IMR-90 (cell line): ENCODE measurements around the gene SIX2. TPM values are rescaled to one million over a fixed set of nuclear protein-coding genes. Genes with fewer than 3 reads are reported as not detected.

ENCODE experiments used
- ATAC-seq: fragments of 200-7000 bp; cut with Tn5 transposase; 2 replicates; pipeline ENCODE4 v1.9.1; 2020; ENCODE audit warnings: low read depth, mild to moderate bottlenecking, moderate library complexity
- BruUV-seq: library from RNA; stranded (reverse); fragments of 400-500 nt; replicated peaks from 2 replicates; lab custom pipeline; 2021; lab: Mats Ljungman, UMichigan
- CTCF ChIA-PET: fragments of 300-600 bp; formaldehyde crosslinking; extraction: SDS; loops from one replicate; lab custom pipeline; 2021; ENCODE audit warnings: antibody characterized with exemption; lab: Yijun Ruan, JAX
- POLR2A ChIA-PET: fragments of 300-600 bp; sonication (Branson Sonifier 250); formaldehyde crosslinking; loops from one replicate; lab custom pipeline; 2022; ENCODE audit warnings: antibody characterized with exemption; ENCODE audit not compliant: unreplicated experiment; lab: Charles Lee
- DNase-seq: peaks from one replicate; pipeline ENCODE4 v3.0.0; 2013
- H2AFZ ChIP-seq: replicated peaks from 2 replicates; pipeline ENCODE3; 2013; ENCODE audit warnings: low read length, mild to moderate bottlenecking; ENCODE audit not compliant: poor library complexity
- H2AK5ac ChIP-seq: 2 replicates; pipeline ENCODE4 v1.6.1; 2013; ENCODE audit warnings: low read depth, low read length, inconsistent platforms
- H2AK9ac ChIP-seq: replicated peaks from 2 replicates; pipeline ENCODE3; 2013; ENCODE audit warnings: mild to moderate bottlenecking, low read depth, low read length, moderate library complexity; ENCODE audit not compliant: poor library complexity
- H2BK120ac ChIP-seq: 2 replicates; pipeline ENCODE4 v1.6.1; 2013; ENCODE audit warnings: low read depth, low read length, inconsistent platforms
- H2BK15ac ChIP-seq: 3 replicates; pipeline ENCODE4 v1.6.1; 2013; ENCODE audit warnings: low read depth, low read length, inconsistent platforms
- H2BK20ac ChIP-seq: 2 replicates; pipeline ENCODE4 v1.6.1; 2013; ENCODE audit warnings: low read depth, mild to moderate bottlenecking, inconsistent platforms, low read length, moderate library complexity
- H2BK5ac ChIP-seq: 2 replicates; pipeline ENCODE4 v1.6.1; 2013; ENCODE audit warnings: mild to moderate bottlenecking, low read depth, low read length, inconsistent platforms; ENCODE audit not compliant: poor library complexity, severe bottlenecking
- H3K14ac ChIP-seq: replicated peaks from 2 replicates; pipeline ENCODE4 v1.6.1; 2013; ENCODE audit warnings: low read depth, low read length, inconsistent platforms
- H3K18ac ChIP-seq: 2 replicates; pipeline ENCODE4 v1.6.1; 2013; ENCODE audit warnings: low read depth, low read length, control low read depth
- H3K23ac ChIP-seq: 2 replicates; pipeline ENCODE4 v1.6.1; 2013; ENCODE audit warnings: low read depth, low read length, inconsistent platforms
- H3K27ac ChIP-seq: 2 replicates; pipeline ENCODE4 v1.5.1; 2013; ENCODE audit warnings: mild to moderate bottlenecking, control low read depth, low read length; ENCODE audit not compliant: insufficient read depth
- H3K27me3 ChIP-seq: 2 replicates; pipeline ENCODE4 v1.6.1; 2013; ENCODE audit warnings: low read length; ENCODE audit not compliant: control insufficient read depth, insufficient read depth
- H3K36me3 ChIP-seq: 2 replicates; pipeline ENCODE4 v1.6.1; 2013; ENCODE audit warnings: low read length, mixed read lengths; ENCODE audit not compliant: control insufficient read depth, insufficient read depth
- H3K4ac ChIP-seq: 2 replicates; pipeline ENCODE4 v1.6.1; 2013; ENCODE audit warnings: low read depth, low read length, inconsistent platforms
- H3K4me1 ChIP-seq: 2 replicates; pipeline ENCODE4 v1.6.1; 2013; ENCODE audit warnings: low read length, mixed read lengths; ENCODE audit not compliant: control insufficient read depth, insufficient read depth
- H3K4me2 ChIP-seq: 2 replicates; pipeline ENCODE4 v1.6.1; 2013; ENCODE audit warnings: low read depth, mild to moderate bottlenecking, control low read depth, low read length, moderate library complexity
- H3K4me3 ChIP-seq: 2 replicates; pipeline ENCODE4 v1.5.1; 2013; ENCODE audit warnings: low read depth, mild to moderate bottlenecking, control low read depth, low read length, moderate library complexity; ENCODE audit not compliant: insufficient read depth
- H3K56ac ChIP-seq: 2 replicates; pipeline ENCODE4 v1.6.1; 2013; ENCODE audit warnings: low read length, inconsistent platforms; ENCODE audit not compliant: insufficient read depth; ENCODE audit errors: extremely low read depth
- H3K79me1 ChIP-seq, 2 experiments: 2 replicates each; pipeline ENCODE4 v1.6.1; 2013; ENCODE audit warnings: low read length in 2 of 2, inconsistent platforms in 1 of 2, low read depth in 1 of 2
- H3K9ac ChIP-seq: 2 replicates; pipeline ENCODE4 v1.6.1; 2013; ENCODE audit warnings: low read depth, low read length, control low read depth
- H3K9me1 ChIP-seq: 2 replicates; pipeline ENCODE4 v1.6.1; 2013; ENCODE audit warnings: low read length, inconsistent platforms; ENCODE audit not compliant: insufficient read depth
- H3K9me3 ChIP-seq: 2 replicates; pipeline ENCODE4 v1.6.1; 2013; ENCODE audit warnings: low read length; ENCODE audit not compliant: control insufficient read depth, insufficient read depth
- H4K20me1 ChIP-seq: 2 replicates; pipeline ENCODE4 v1.6.1; 2013; ENCODE audit warnings: low read length, inconsistent platforms; ENCODE audit not compliant: insufficient read depth
- H4K5ac ChIP-seq: 2 replicates; pipeline ENCODE4 v1.6.1; 2013; ENCODE audit warnings: mild to moderate bottlenecking, low read depth, low read length, control low read depth
- H4K8ac ChIP-seq, 2 experiments: 2 replicates each; pipeline ENCODE4 v1.6.1; 2013; ENCODE audit warnings: low read depth in 2 of 2, low read length in 2 of 2, control low read depth in 1 of 2, inconsistent platforms in 1 of 2
- H4K91ac ChIP-seq: 2 replicates; pipeline ENCODE4 v1.6.1; 2013; ENCODE audit warnings: low read depth, low read length, inconsistent platforms; ENCODE audit not compliant: insufficient read depth
- MAZ ChIP-seq: IDR thresholded peaks from 2 replicates; pipeline ENCODE4 v1.6.1; 2012; ENCODE audit warnings: low read depth, mild to moderate bottlenecking, low read length, improper control_type of control experiment, moderate library complexity, borderline replicate concordance
- NFE2L2 ChIP-seq: fragments of 150-350 bp; IDR thresholded peaks from 2 replicates; pipeline ENCODE4 v1.6.1; 2016; ENCODE audit warnings: low read depth, mild to moderate bottlenecking, low read length
- WGBS, 2 experiments: methylation state at CpG; one replicate each; pipeline versions ENCODE4 v1.1.5 to v1.1.7; 2013; ENCODE audit warnings: missing lambda C conversion rate in 2 of 2; ENCODE audit not compliant: insufficient read length in 1 of 2; ENCODE audit errors: extremely low coverage in 2 of 2; 5-methylcytosine and 5-hydroxymethylcytosine counted together
- dilution Hi-C: fragments of 300-500 bp; cut with HindIII; formaldehyde crosslinking; loops from one replicate; pipeline ENCODE4 v1.14.3; 2018; ENCODE audit warnings: low sequenced_read_pairs; ENCODE audit not compliant: unreplicated experiment
- in situ Hi-C: fragments of 300-500 bp; cut with MboI; formaldehyde crosslinking; loops from 3 replicates; pipeline ENCODE4 v1.14.3; 2019; ENCODE audit warnings: low sequenced_read_pairs, inconsistent platforms, mixed read lengths
- intact Hi-C: fragments of 100-400 bp; cut with micrococcal nuclease; formaldehyde crosslinking; loops from 2 replicates; pipeline ENCODE4 v1.10.0; 2022
- polyA plus RNA-seq, 3 experiments: library from polyadenylated mRNA; depleted of rRNA; stranded (reverse); fragments of >200 nt; gene quantifications; 2 replicates each; pipeline ENCODE4 v1.2.3, GENCODE V29; 2012; ENCODE audit warnings: low replicate concordance in 1 of 3
- total RNA-seq: library from RNA; depleted of rRNA; stranded (reverse); fragments of >200 nt; gene quantifications from 2 replicates; pipeline ENCODE4 v1.2.3, GENCODE V29; 2012

SIX2 gene
- total and polyA plus RNA-seq, 2 of the 4 experiments (the other 2 are of a cell fraction) = not detected

GRCh38 chr2:45024600-45025291 lies 15.5 kb upstream of the SIX2 start:
- peak; percentile 53 for DNase-seq
- no peak overlapping the region for H2AK5ac ChIP-seq
- H2BK20ac ChIP-seq = no peak overlapping the region
- H3K9ac ChIP-seq = no peak overlapping the region
- TF ChIP-seq MAZ (no peak), NFE2L2 (peak; percentile 88)
- no peak overlapping the region for H2BK5ac ChIP-seq
- H3K4me3 ChIP-seq = no peak overlapping the region
- H3K27ac ChIP-seq = no peak overlapping the region
- in situ Hi-C loops (no loop called here), intact Hi-C loops (no loop called here), dilution Hi-C loops (no loop called here)
- no peaks in the 10 kb centered on the region for H3K9me3 ChIP-seq
- ATAC-seq = no peak; the same call in 1 of the 2 replicates
- CTCF ChIA-PET = no interaction called here
- H3K27me3 ChIP-seq = peaks cover 52% of the 10 kb centered on the region
- H3K18ac ChIP-seq = no peak overlapping the region
- no peaks in the 10 kb centered on the region for H4K20me1 ChIP-seq
- no peak overlapping the region for H3K14ac ChIP-seq
- no peaks in the 10 kb centered on the region for H3K79me1 ChIP-seq
- H2BK120ac ChIP-seq = no peak overlapping the region
- POLR2A ChIA-PET = interaction anchor here (0.6 kb wide), 1 partner anchor 265 kb away, joined by 5 read pairs; no protein-coding TSS in a partner anchor
- no peaks in the 10 kb centered on the region for H3K4me1 ChIP-seq
- H2AFZ ChIP-seq = no peak overlapping the region
- no peak overlapping the region for H3K23ac ChIP-seq
- H2BK15ac ChIP-seq = no peak overlapping the region
- H3K56ac ChIP-seq = no peak overlapping the region
- H4K5ac ChIP-seq = no peak overlapping the region
- no peaks in the 10 kb centered on the region for H3K9me1 ChIP-seq
- no peak overlapping the region for H4K91ac ChIP-seq
- no peak overlapping the region for H3K4ac ChIP-seq
- 80% methylated on average over 2 of the region's 7 CpGs; no CpG with 5 or more reads in 1 of the 2 experiments for WGBS, 2 experiments
- no peak overlapping the region for H2AK9ac ChIP-seq
- H4K8ac ChIP-seq = no peak overlapping the region
- H3K4me2 ChIP-seq = peak overlapping the region; percentile 44; the same call in 1 of the 2 replicates
- no TSS peak for BruUV-seq
- no peaks in the 10 kb centered on the region for H3K36me3 ChIP-seq
